HTERT RPE-1 (cell line): ENCODE results near the gene PTPN11.
"Not testable (repeated sequence)": the region's sequence is repeated elsewhere in the genome, so short reads cannot be mapped to it uniquely, and the experiment has no call there.

Source experiments
- in situ Hi-C: fragments of 300-500 bp; cut with MboI; formaldehyde crosslinking; loops from 4 replicates; pipeline ENCODE4 v1.14.3; 2020; ENCODE audit warnings: low sequenced_read_pairs

PTPN11 gene

GRCh38 chr12:112447106-112447505, 28.4 kb downstream of the PTPN11 start:
- in situ Hi-C loops = no loop called here

GRCh38 chr12:112448165-112448564, 29.4 kb downstream of the PTPN11 start:
- in situ Hi-C loops = not testable (repeated sequence)

GRCh38 chr12:112450725-112451124, 32.0 kb downstream of the PTPN11 start:
- in situ Hi-C loops = no loop called here

- in situ Hi-C loops = no loop called here
These were observed 37.3 kb downstream of the PTPN11 start for GRCh38 chr12:112456029-112456428.

- in situ Hi-C loops = not testable (repeated sequence)
These were observed 38.4 kb downstream of the PTPN11 start for GRCh38 chr12:112457142-112457541.

GRCh38 chr12:112458330-112458729, 39.6 kb downstream of the PTPN11 start:
- in situ Hi-C loops = no loop called here

GRCh38 chr12:112458751-112459150, 40.0 kb downstream of the PTPN11 start:
- in situ Hi-C loops = no loop called here

- in situ Hi-C loops = no loop called here
These were observed 44.7 kb downstream of the PTPN11 start for GRCh38 chr12:112463478-112463877.

- in situ Hi-C loops = no loop called here
These were observed 45.9 kb downstream of the PTPN11 start for GRCh38 chr12:112464605-112465004.

GRCh38 chr12:112466011-112466422, 47.3 kb downstream of the PTPN11 start:
- in situ Hi-C loops = no loop called here

GRCh38 chr12:112466835-112467234, 48.1 kb downstream of the PTPN11 start:
- in situ Hi-C loops = no loop called here

GRCh38 chr12:112468046-112468445, 49.3 kb downstream of the PTPN11 start:
- in situ Hi-C loops = no loop called here

- in situ Hi-C loops = no loop called here
These were observed 54.3 kb downstream of the PTPN11 start for GRCh38 chr12:112473056-112473455.

- in situ Hi-C loops = no loop called here
These were observed 60.7 kb downstream of the PTPN11 start for GRCh38 chr12:112479413-112479812.

- in situ Hi-C loops = no loop called here
These were observed 62.2 kb downstream of the PTPN11 start for GRCh38 chr12:112480931-112481330.

GRCh38 chr12:112482733-112483132, 64.0 kb downstream of the PTPN11 start:
- in situ Hi-C loops = no loop called here

- in situ Hi-C loops = no loop called here
These were observed 67.6 kb downstream of the PTPN11 start for GRCh38 chr12:112486361-112486760.

- in situ Hi-C loops = no loop called here
These were observed 69.6 kb downstream of the PTPN11 start for GRCh38 chr12:112488257-112488876.

- in situ Hi-C loops = no loop called here
These were observed 70.7 kb downstream of the PTPN11 start for GRCh38 chr12:112489456-112489855.

- in situ Hi-C loops = no loop called here
These were observed 77.7 kb downstream of the PTPN11 start for GRCh38 chr12:112496496-112496895.

- in situ Hi-C loops = no loop called here
These were observed 79.8 kb downstream of the PTPN11 start for GRCh38 chr12:112498580-112498979.

- in situ Hi-C loops = no loop called here
These were observed 84.8 kb downstream of the PTPN11 start for GRCh38 chr12:112503512-112503911.

GRCh38 chr12:112506513-112507166, 87.9 kb downstream of the PTPN11 start:
- in situ Hi-C loops = no loop called here
